PC-3 (cell line): ENCODE data around the gene EFCAB6. TPM values are rescaled to one million over a fixed set of nuclear protein-coding genes. Genes with fewer than 3 reads are reported as not detected.

Experiments used
- ATAC-seq: fragments of 200-7000 bp; cut with Tn5 transposase; 2 replicates; pipeline ENCODE4 v1.9.1; 2020; ENCODE audit warnings: mild to moderate bottlenecking, moderate library complexity
- BruUV-seq: library from RNA; stranded (reverse); fragments of 400-500 nt; replicated peaks from 2 replicates; lab custom pipeline; 2021; lab: Mats Ljungman, UMichigan
- CTCF ChIA-PET: fragments of 300-600 bp; sonication (Branson Sonifier 250); formaldehyde crosslinking; loops from one replicate; lab custom pipeline; 2022; ENCODE audit warnings: antibody characterized with exemption; lab: Charles Lee
- POLR2A ChIA-PET: fragments of 300-600 bp; sonication (Branson Sonifier 250); formaldehyde crosslinking; loops from one replicate; lab custom pipeline; 2022; ENCODE audit warnings: antibody characterized with exemption; ENCODE audit not compliant: unreplicated experiment; lab: Charles Lee
- DNase-seq: peaks from one replicate; pipeline ENCODE4 v3.0.0-alpha.2; 2015
- H2AFZ ChIP-seq: fragments of 300-600 bp; sonication (generic); 2 replicates; pipeline ENCODE4 v1.6.0; 2016; ENCODE audit warnings: antibody characterized with exemption, low read length
- H3F3A ChIP-seq: fragments of 300-600 bp; sonication (generic); one replicate; pipeline ENCODE4 v1.6.0; 2017; ENCODE audit warnings: antibody characterized with exemption, low read length, control low read depth, mild to moderate bottlenecking; ENCODE audit not compliant: unreplicated experiment
- H3K27ac ChIP-seq: fragments of 300-600 bp; sonication (generic); 2 replicates; pipeline ENCODE4 v1.5.1; 2016; ENCODE audit warnings: mild to moderate bottlenecking, low read length
- H3K27me3 ChIP-seq: fragments of 300-600 bp; sonication (generic); 2 replicates; pipeline ENCODE4 v1.6.1; 2016; ENCODE audit warnings: low read length, mixed read lengths
- H3K36me3 ChIP-seq: fragments of 300-600 bp; sonication (generic); 2 replicates; pipeline ENCODE4 v1.6.1; 2016; ENCODE audit warnings: low read depth, mixed run types, low read length, mixed read lengths
- H3K4me1 ChIP-seq: fragments of 300-600 bp; sonication (generic); 2 replicates; pipeline ENCODE4 v1.5.1; 2016; ENCODE audit warnings: low read length; ENCODE audit not compliant: insufficient read depth
- H3K4me2 ChIP-seq: fragments of 300-600 bp; sonication (generic); 2 replicates; pipeline ENCODE4 v1.6.0; 2016; ENCODE audit warnings: low read length
- H3K4me3 ChIP-seq: fragments of 300-600 bp; sonication (generic); 2 replicates; pipeline ENCODE4 v1.5.1; 2016; ENCODE audit warnings: mild to moderate bottlenecking, low read length, mixed read lengths
- H3K79me2 ChIP-seq: fragments of 300-600 bp; sonication (generic); 2 replicates; pipeline ENCODE4 v1.6.1; 2017; ENCODE audit warnings: low read length, mixed read lengths
- H3K9ac ChIP-seq: fragments of 300-600 bp; sonication (generic); 2 replicates; pipeline ENCODE4 v1.6.0; 2016; ENCODE audit warnings: mild to moderate bottlenecking, low read length
- H3K9me2 ChIP-seq: fragments of 300-600 bp; sonication (generic); replicated peaks from 2 replicates; pipeline ENCODE4 v1.6.1; 2016; ENCODE audit warnings: mixed run types, low read length, mixed read lengths
- H3K9me3 ChIP-seq: fragments of 300-600 bp; sonication (generic); 2 replicates; pipeline ENCODE4 v1.6.1; 2016; ENCODE audit warnings: low read length, mixed read lengths
- H4K20me1 ChIP-seq: fragments of 300-600 bp; sonication (generic); 2 replicates; pipeline ENCODE4 v1.6.1; 2016; ENCODE audit warnings: low read length, mixed read lengths
- EZH2 ChIP-seq: fragments of 300-600 bp; sonication (generic); IDR thresholded peaks from one replicate; pipeline ENCODE4 v1.6.1; 2017; ENCODE audit warnings: antibody characterized with exemption, mild to moderate bottlenecking, low read length; ENCODE audit not compliant: unreplicated experiment
- EZH2phosphoT487 ChIP-seq: fragments of 300-600 bp; sonication (generic); IDR thresholded peaks from 2 replicates; pipeline ENCODE4 v1.6.1; 2018; ENCODE audit warnings: mild to moderate bottlenecking, antibody characterized with exemption, low read length, borderline replicate concordance
- intact Hi-C: fragments of 100-400 bp; cut with micrococcal nuclease; formaldehyde crosslinking; loops from 2 replicates; pipeline ENCODE4 v1.9.0; 2023
- total RNA-seq: library from RNA; depleted of rRNA; stranded (reverse); fragments of >200 nt; gene quantifications from 2 replicates; pipeline ENCODE4 v1.2.3, GENCODE V29; 2014
- TF ChIP-seq, protein P1 (sequence below): fragments of 300-600 bp; sonication (generic); conservative IDR thresholded peaks from 2 replicates; pipeline ENCODE4 v1.5.1; 2017; ENCODE audit warnings: antibody characterized with exemption, low read depth, mild to moderate bottlenecking, low read length

Gene EFCAB6
- total RNA-seq, 1 experiment from 2014 or later = 0.07 TPM

GRCh38 chr22:43846966-43847365 is 34.9 kb upstream of the EFCAB6 start:
- DNase-seq (no peak), ATAC-seq (no peak)
- POLR2A ChIA-PET = no interaction called here
- H3K79me2 ChIP-seq = no peaks in the 10 kb centered on the region
- no peaks in the 10 kb centered on the region for H4K20me1 ChIP-seq
- TF ChIP-seq EZH2 (no peak), EZH2phosphoT487 (no peak)
- TF ChIP-seq, protein P1, sequence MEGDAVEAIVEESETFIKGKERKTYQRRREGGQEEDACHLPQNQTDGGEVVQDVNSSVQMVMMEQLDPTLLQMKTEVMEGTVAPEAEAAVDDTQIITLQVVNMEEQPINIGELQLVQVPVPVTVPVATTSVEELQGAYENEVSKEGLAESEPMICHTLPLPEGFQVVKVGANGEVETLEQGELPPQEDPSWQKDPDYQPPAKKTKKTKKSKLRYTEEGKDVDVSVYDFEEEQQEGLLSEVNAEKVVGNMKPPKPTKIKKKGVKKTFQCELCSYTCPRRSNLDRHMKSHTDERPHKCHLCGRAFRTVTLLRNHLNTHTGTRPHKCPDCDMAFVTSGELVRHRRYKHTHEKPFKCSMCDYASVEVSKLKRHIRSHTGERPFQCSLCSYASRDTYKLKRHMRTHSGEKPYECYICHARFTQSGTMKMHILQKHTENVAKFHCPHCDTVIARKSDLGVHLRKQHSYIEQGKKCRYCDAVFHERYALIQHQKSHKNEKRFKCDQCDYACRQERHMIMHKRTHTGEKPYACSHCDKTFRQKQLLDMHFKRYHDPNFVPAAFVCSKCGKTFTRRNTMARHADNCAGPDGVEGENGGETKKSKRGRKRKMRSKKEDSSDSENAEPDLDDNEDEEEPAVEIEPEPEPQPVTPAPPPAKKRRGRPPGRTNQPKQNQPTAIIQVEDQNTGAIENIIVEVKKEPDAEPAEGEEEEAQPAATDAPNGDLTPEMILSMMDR = no peak
- no peaks in the 10 kb centered on the region for H3K36me3 ChIP-seq
- H3K9me2 ChIP-seq = no peaks in the 10 kb centered on the region
- no peaks in the 10 kb centered on the region for H3K4me1 ChIP-seq
- H3K27ac ChIP-seq = no peak overlapping the region
- H2AFZ ChIP-seq = no peak overlapping the region
- CTCF ChIA-PET = no interaction called here
- no peaks in the 10 kb centered on the region for H3F3A ChIP-seq
- intact Hi-C loops = no loop called here
- H3K9me3 ChIP-seq = no peaks in the 10 kb centered on the region
- H3K4me3 ChIP-seq = no peak overlapping the region
- no peak overlapping the region for H3K9ac ChIP-seq
- no TSS peak for BruUV-seq
- peaks cover 16% of the 10 kb centered on the region for H3K27me3 ChIP-seq
- H3K4me2 ChIP-seq = no peak overlapping the region

- ATAC-seq = no peak
- Histone ChIP-seq H2AFZ (no peak overlapping the region), H3K4me1 (no peaks in the 10 kb centered on the region), H3K9me3 (no peaks in the 10 kb centered on the region), H3F3A (no peaks in the 10 kb centered on the region), H3K4me2 (no peak overlapping the region), H3K9ac (no peak overlapping the region), H3K36me3 (no peaks in the 10 kb centered on the region), H3K27ac (no peak overlapping the region), H3K79me2 (no peaks in the 10 kb centered on the region), H3K9me2 (no peaks in the 10 kb centered on the region), H3K4me3 (no peak overlapping the region), H4K20me1 (no peaks in the 10 kb centered on the region), H3K27me3 (peaks cover 6% of the 10 kb centered on the region)
- ChIA-PET CTCF (interaction anchor here (0.6 kb wide), 1 partner anchor 402 kb away, joined by 3 read pairs; no protein-coding TSS in a partner anchor), POLR2A (no interaction called here)
- intact Hi-C loops = no loop called here
- TF ChIP-seq EZH2phosphoT487 (no peak), EZH2 (no peak)
- TF ChIP-seq, protein P1 = no peak
- no TSS peak for BruUV-seq
- no peak for DNase-seq
Observed at GRCh38 chr22:43845981-43846380, 33.9 kb upstream of the EFCAB6 start.

DNA sequence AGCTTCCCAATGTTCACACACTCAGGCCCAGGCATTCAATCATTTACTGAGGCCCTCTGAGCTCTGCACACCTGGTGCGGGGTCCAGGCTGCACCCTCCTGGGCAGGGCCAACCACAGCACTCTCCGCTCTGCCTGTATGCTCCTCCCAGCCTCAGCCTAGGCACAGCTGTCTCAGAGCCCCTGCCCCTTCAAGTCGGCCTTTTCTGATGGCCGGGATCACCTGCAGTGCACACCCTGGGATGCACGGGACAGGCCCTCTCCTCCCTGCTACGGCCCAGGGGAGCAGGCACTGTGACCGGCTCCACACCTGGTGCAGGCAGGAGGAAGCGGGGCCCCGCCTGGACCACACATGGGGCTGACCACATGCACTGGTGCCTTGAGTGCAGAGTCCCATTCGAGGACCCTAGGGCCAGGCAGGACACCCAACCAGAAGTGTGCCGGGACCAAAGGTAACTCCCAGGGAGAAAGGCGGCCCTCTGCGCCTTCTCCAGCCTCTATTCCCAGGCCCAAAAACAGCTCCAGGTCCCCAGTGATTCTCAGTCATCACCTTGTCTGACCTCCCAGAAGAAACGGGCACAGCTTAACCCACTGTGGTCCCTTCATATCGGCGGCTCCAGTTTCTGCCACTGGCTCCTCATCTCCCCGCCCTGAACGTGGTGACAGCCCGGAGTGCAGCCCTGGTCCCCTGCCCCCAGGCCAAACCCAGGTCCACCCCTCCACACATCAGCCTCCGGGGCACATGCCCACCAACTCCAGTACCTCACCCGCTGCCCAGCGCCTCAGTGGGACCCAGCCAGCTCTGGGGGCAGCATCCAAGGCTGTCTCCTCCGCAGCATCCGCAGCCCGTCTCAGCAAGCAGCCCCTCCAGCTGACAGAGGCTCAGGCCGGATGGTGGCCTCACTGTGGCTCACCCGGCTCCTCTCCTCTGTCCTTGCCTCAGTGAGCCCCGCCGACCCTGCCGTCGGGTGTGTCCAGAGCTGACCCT is 32.7 kb upstream of the EFCAB6 start:
- Histone ChIP-seq H3K9me3 (no peaks in the 10 kb centered on the region), H4K20me1 (no peaks in the 10 kb centered on the region), H3K27me3 (0 out of 2 replicates have a peak, but pooled peaks cover 3% of the 10 kb centered on the region), H3K79me2 (no peaks in the 10 kb centered on the region), H3K4me1 (no peaks in the 10 kb centered on the region), H3K4me3 (no peak overlapping the region), H3K36me3 (no peaks in the 10 kb centered on the region), H2AFZ (no peak overlapping the region), H3K27ac (no peak overlapping the region), H3K4me2 (no peak overlapping the region), H3K9ac (no peak overlapping the region), H3F3A (no peaks in the 10 kb centered on the region), H3K9me2 (no peaks in the 10 kb centered on the region)
- BruUV-seq = no TSS peak
- DNase-seq (no peak), ATAC-seq (no peak)
- POLR2A ChIA-PET = no interaction called here
- CTCF ChIA-PET = no interaction called here
- intact Hi-C loops = no loop called here
- TF ChIP-seq, protein P1 = no peak
- no peak for TF ChIP-seq EZH2phosphoT487
- no peak for TF ChIP-seq EZH2
